ENCODE measurements around the gene BORCS5.

GRCh38 chr12:12481631-12482030 is 124.8 kb downstream of the BORCS5 start:
- no peak for TF ChIP-seq POLR2A (IDR thresholded peaks at IDR 0.05; ENCODE audit: low read length)
- no peak for TF ChIP-seq GATA1 (IDR thresholded peaks at IDR 0.05; ENCODE audit: low read depth, low read length)
